Keratinocyte (primary cell): Measurements from ENCODE around the gene ZNF346. TPM values are rescaled to one million over a fixed set of nuclear protein-coding genes. Genes with fewer than 3 reads are reported as not detected.

Experiments
- DNase-seq: peaks from one replicate; pipeline ENCODE4 v3.0.0-alpha.2; 2011; ENCODE audit warnings: low read depth, missing footprints, low spot score
- FAIRE-seq: peaks from 2 replicates; lab custom pipeline; 2011; peaks lifted over from hg19 to GRCh38; lab: Jason Lieb, UNC
- H2AFZ ChIP-seq: 2 replicates; pipeline ENCODE4 v1.6.0; 2012; ENCODE audit warnings: low read length, control low read depth, inconsistent platforms; ENCODE audit not compliant: control insufficient read depth
- H3K27ac ChIP-seq: 2 replicates; pipeline ENCODE4 v1.5.1; 2011; ENCODE audit warnings: low read length; ENCODE audit not compliant: control insufficient read depth, insufficient read depth
- H3K27me3 ChIP-seq: 3 replicates; pipeline ENCODE4 v1.6.0; 2011; ENCODE audit warnings: low read length; ENCODE audit not compliant: control insufficient read depth, insufficient read depth; ENCODE audit errors: extremely low read depth
- H3K36me3 ChIP-seq, 2 experiments: 2 replicates in 1 of 2; 3 replicates in 1 of 2; pipeline ENCODE4 v1.5.1; 2011; ENCODE audit warnings: low read length in 2 of 2, mild to moderate bottlenecking in 1 of 2; ENCODE audit not compliant: control insufficient read depth in 2 of 2, insufficient read depth in 2 of 2; ENCODE audit errors: extremely low read depth in 1 of 2
- H3K4me1 ChIP-seq: 3 replicates; pipeline ENCODE4 v1.5.1; 2011; ENCODE audit warnings: low read length; ENCODE audit not compliant: control insufficient read depth, insufficient read depth; ENCODE audit errors: extremely low read depth
- H3K4me2 ChIP-seq: 3 replicates; pipeline ENCODE4 v1.6.0; 2011; ENCODE audit warnings: low read depth, low read length; ENCODE audit not compliant: control insufficient read depth, insufficient read depth; ENCODE audit errors: extremely low read depth
- H3K4me3 ChIP-seq, 3 experiments: fragments of 200-600 bp in 1 of 3; sonication (generic) in 1 of 3; 2 replicates in 2 of 3; 3 replicates in 1 of 3; pipeline ENCODE4 v1.5.1; 2011 to 2016; ENCODE audit warnings: low read length in 3 of 3, mild to moderate bottlenecking in 3 of 3, control low read depth in 2 of 3, inconsistent platforms in 1 of 3, low read depth in 1 of 3, mixed read lengths in 1 of 3, mixed run types in 1 of 3, moderate library complexity in 1 of 3; ENCODE audit not compliant: control insufficient read depth in 2 of 3, insufficient read depth in 2 of 3; ENCODE audit errors: extremely low read depth in 1 of 3
- H3K79me2 ChIP-seq: 2 replicates; pipeline ENCODE4 v1.6.0; 2012; ENCODE audit warnings: low read length; ENCODE audit not compliant: control insufficient read depth, insufficient read depth
- H3K9ac ChIP-seq: 3 replicates; pipeline ENCODE4 v1.6.0; 2011; ENCODE audit warnings: low read length; ENCODE audit not compliant: control insufficient read depth, insufficient read depth; ENCODE audit errors: extremely low read depth
- H3K9me1 ChIP-seq: 3 replicates; pipeline ENCODE4 v1.6.0; 2011; ENCODE audit warnings: low read length; ENCODE audit not compliant: control insufficient read depth, insufficient read depth; ENCODE audit errors: extremely low read depth
- H3K9me3 ChIP-seq: 2 replicates; pipeline ENCODE4 v1.5.1; 2012; ENCODE audit warnings: low read depth, low read length; ENCODE audit not compliant: control insufficient read depth
- H4K20me1 ChIP-seq: 3 replicates; pipeline ENCODE4 v1.6.0; 2011; ENCODE audit warnings: low read length; ENCODE audit not compliant: control insufficient read depth, insufficient read depth; ENCODE audit errors: extremely low read depth
- EZH2 ChIP-seq: IDR thresholded peaks from one replicate; pipeline ENCODE4 v1.6.1; 2012; ENCODE audit warnings: inconsistent platforms, mild to moderate bottlenecking, low read length, moderate library complexity
- dilution Hi-C: fragments of 300-500 bp; cut with MboI; formaldehyde crosslinking; loops from one replicate; pipeline ENCODE4 v1.7.0; 2020; ENCODE audit warnings: low sequenced_read_pairs; ENCODE audit not compliant: extremely low pct_ligation_motif_present
- polyA plus RNA-seq, 5 experiments: library from polyadenylated mRNA; depleted of rRNA in 3 of 5; stranded (reverse) in 3 of 5; stranded (forward) in 1 of 5; unstranded in 1 of 5; fragments of >200 nt; gene quantifications; 1 replicate in 1 of 5; 2 replicates in 3 of 5; 3 replicates in 1 of 5; pipeline versions ENCODE4 v1.2.1 to v1.2.3, GENCODE V29; 2011 to 2012; ENCODE audit warnings: missing spikeins in 2 of 5, low read depth in 1 of 5, low replicate concordance in 1 of 5
- TF ChIP-seq, protein P1 (sequence below), 3 experiments: IDR thresholded peaks in 1 of 3; conservative IDR thresholded peaks in 1 of 3; optimal IDR thresholded peaks in 1 of 3; 2 replicates in 2 of 3; 3 replicates in 1 of 3; pipeline versions ENCODE3 to v1.5.1; 2011; ENCODE audit warnings: low read length in 3 of 3, mild to moderate bottlenecking in 3 of 3, moderate library complexity in 2 of 3, control low read depth in 1 of 3, inconsistent platforms in 1 of 3; ENCODE audit not compliant: insufficient read depth in 2 of 3; ENCODE audit errors: extremely low read depth in 1 of 3

The ZNF346 gene
- polyA plus RNA-seq, 1 donor (not counting 4 experiments of a cell fraction or from before 2014, with no cell fraction given): 9.5 TPM

DNA sequence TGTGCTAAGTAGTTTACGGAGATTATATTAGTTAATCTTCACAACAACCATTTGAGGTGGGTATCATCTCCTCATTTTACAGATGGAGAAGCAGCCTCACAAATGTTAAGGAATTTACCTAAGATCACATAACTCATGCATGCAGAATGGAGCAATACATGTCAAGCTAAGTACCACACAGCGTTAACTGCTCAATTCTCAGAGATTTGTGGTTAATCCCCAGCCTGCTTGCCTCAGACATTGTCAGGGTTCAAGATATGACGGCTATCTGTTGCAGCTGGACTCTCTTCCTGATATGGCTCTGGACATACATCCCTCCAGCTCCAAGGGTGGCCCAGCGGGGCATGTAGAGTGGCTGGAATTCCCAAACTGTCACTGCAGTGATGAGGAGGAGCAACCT is 7.3 kb upstream of the ZNF346 start:
- DNase-seq: no peak
- H3K4me1 ChIP-seq: no peaks in the 10 kb centered on the region
- H4K20me1 ChIP-seq: no peaks in the 10 kb centered on the region
- dilution Hi-C loops: no loop called here
- H3K27ac ChIP-seq: no peak overlapping the region
- H3K4me3 ChIP-seq: no peak overlapping the region
- TF ChIP-seq, protein P1, sequence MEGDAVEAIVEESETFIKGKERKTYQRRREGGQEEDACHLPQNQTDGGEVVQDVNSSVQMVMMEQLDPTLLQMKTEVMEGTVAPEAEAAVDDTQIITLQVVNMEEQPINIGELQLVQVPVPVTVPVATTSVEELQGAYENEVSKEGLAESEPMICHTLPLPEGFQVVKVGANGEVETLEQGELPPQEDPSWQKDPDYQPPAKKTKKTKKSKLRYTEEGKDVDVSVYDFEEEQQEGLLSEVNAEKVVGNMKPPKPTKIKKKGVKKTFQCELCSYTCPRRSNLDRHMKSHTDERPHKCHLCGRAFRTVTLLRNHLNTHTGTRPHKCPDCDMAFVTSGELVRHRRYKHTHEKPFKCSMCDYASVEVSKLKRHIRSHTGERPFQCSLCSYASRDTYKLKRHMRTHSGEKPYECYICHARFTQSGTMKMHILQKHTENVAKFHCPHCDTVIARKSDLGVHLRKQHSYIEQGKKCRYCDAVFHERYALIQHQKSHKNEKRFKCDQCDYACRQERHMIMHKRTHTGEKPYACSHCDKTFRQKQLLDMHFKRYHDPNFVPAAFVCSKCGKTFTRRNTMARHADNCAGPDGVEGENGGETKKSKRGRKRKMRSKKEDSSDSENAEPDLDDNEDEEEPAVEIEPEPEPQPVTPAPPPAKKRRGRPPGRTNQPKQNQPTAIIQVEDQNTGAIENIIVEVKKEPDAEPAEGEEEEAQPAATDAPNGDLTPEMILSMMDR (optimal IDR thresholded peaks at IDR 0.05 in 1 of 3, IDR thresholded peaks at IDR 0.05 in 1 of 3, conservative IDR thresholded peaks at IDR 0.05 in 1 of 3; ENCODE audit: extremely low read depth in 1 of 3, insufficient read depth in 2 of 3, low read length in 3 of 3): no peak
- TF ChIP-seq EZH2: no peak
- H3K9me1 ChIP-seq: no peaks in the 10 kb centered on the region
- no peak overlapping the region for H3K9ac ChIP-seq
- H3K9me3 ChIP-seq: no peaks in the 10 kb centered on the region
- no peak for FAIRE-seq
- H3K79me2 ChIP-seq: no peaks in the 10 kb centered on the region
- H3K27me3 ChIP-seq: no peaks in the 10 kb centered on the region
- no peak overlapping the region for H2AFZ ChIP-seq
- H3K4me2 ChIP-seq: no peak overlapping the region
- no peaks in the 10 kb centered on the region for H3K36me3 ChIP-seq

DNA sequence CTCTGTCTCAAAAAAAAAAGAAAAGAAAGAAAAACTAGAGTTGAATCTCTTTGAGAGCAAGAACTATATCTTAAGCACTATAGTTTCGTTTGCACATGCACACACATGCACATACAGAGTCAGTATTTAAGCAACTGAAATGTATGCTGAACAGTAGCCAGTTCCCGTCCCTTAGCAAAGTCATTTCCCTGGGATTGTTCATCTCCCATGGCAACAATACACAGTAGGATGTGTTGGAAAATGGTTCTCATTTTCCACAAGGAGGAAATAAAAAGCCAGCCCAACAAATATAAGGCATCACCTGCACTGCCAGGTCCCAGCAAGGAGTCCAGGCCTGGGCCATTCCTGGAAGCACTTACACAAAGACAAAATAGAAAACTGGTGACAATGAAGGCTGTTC is 4.2 kb upstream of the ZNF346 start:
- no peaks in the 10 kb centered on the region for H3K27me3 ChIP-seq
- H3K4me1 ChIP-seq: peaks cover 7% of the 10 kb centered on the region
- no peaks in the 10 kb centered on the region for H3K36me3 ChIP-seq
- FAIRE-seq: no peak
- no peak for DNase-seq
- no peaks in the 10 kb centered on the region for H3K9me3 ChIP-seq
- no peak overlapping the region for H3K4me3 ChIP-seq
- H3K9ac ChIP-seq: no peak overlapping the region
- TF ChIP-seq EZH2: no peak
- TF ChIP-seq, protein P1 (optimal IDR thresholded peaks at IDR 0.05 in 1 of 3, IDR thresholded peaks at IDR 0.05 in 1 of 3, conservative IDR thresholded peaks at IDR 0.05 in 1 of 3; ENCODE audit: extremely low read depth in 1 of 3, insufficient read depth in 2 of 3, low read length in 3 of 3): no peak
- H3K4me2 ChIP-seq: no peak overlapping the region
- dilution Hi-C loops: no loop called here
- peaks cover 8% of the 10 kb centered on the region for H3K79me2 ChIP-seq
- H4K20me1 ChIP-seq: no peaks in the 10 kb centered on the region
- H2AFZ ChIP-seq: no peak overlapping the region
- H3K9me1 ChIP-seq: no peaks in the 10 kb centered on the region
- no peak overlapping the region for H3K27ac ChIP-seq
